HG03095 (cell line): ENCODE results near the gene TBC1D3K.
"Not testable (repeated sequence)": the region's sequence is repeated elsewhere in the genome, so short reads cannot be mapped to it uniquely, and the experiment has no call there.

Source experiments
- ATAC-seq: cut with Tn5 transposase; IDR thresholded peaks from one replicate; pipeline ENCODE4 v1.9.1; 2021; ENCODE audit warnings: moderate library complexity; ENCODE audit not compliant: unreplicated experiment

Gene TBC1D3K

DNA sequence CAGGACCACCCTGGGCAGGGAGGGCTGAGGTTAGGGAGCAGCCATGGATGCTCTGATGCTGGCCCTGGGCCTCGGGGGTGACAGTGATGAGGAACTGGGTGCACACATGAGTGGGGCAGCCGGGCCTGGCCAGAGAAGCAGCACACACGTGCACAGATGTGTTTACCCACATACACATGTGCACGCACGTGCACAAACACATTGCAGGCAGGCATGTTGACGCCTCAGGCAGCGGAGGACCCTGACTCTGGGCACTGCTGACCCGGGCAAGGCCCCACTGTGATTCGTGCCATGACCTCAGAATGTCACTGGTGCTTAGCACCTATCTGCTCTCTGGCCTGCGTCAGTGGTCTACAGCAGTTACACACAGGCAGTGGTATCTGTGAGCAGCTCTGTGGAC is at the start of gene TBC1D3K:
TSS of gene TBC1D3K (plus strand) at position 301 of the 400 bp plus-strand sequence. CDS start 1,585 bp downstream, outside the sequence.
- ATAC-seq, result not testable (repeated sequence)

GRCh38 chr17:37884516-37884915 is 39.7 kb upstream of the TBC1D3K start:
- ATAC-seq, result no peak

DNA sequence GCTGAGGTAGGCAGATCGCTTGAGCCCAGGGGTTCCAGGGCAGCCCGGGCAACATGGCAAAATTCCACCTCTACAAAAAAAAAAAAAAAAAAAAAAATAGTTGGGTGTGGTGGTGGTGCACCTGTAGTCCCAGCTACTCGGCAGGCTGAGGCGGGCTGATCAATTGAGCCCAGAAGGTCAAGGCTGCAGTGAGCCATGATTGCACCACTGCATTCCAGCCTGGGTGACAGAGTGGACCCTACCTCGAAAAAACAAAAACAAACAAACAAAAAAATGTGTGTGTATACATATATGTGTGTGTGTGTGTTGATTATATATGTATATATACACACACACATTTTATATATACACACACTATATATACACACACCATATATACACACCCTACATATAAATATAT is 39.1 kb upstream of the TBC1D3K start:
- ATAC-seq, result no peak

DNA sequence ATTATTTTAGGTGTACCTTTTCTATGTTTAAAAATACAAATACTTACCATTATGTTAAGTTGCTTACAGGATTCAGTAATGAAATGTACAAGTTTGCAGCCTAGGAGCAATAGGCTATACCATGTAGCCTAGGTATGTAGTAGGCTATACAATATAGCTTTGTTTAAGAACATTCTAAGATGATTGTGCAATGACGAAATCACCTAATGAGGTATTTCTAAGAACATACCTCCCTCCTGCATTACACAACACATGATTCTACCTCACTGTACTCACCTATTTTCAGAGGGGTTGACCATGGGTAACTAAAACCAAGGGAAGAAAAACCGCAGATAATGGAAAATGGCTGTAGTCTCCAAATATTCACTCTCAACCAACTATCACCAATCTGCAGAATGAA is 35.3 kb upstream of the TBC1D3K start:
- ATAC-seq, result no peak

- ATAC-seq, result not testable (repeated sequence)
Observed at GRCh38 chr17:37896961-37897360, 27.3 kb upstream of the TBC1D3K start.
